Endothelial cell (in vitro differentiated cells): ENCODE measurements around the gene SEMA6B. TPM values are rescaled to one million over a fixed set of nuclear protein-coding genes. Genes with fewer than 3 reads are reported as not detected.

Source experiments
- DNase-seq: peaks from one replicate; pipeline ENCODE4 v3.0.0; 2021; ENCODE audit warnings: low spot score
- H3K27ac Mint-ChIP-seq: one replicate; pipeline ENCODE4 v1.8.0; 2021; ENCODE audit warnings: mixed read lengths, inconsistent platforms; ENCODE audit not compliant: unreplicated experiment
- H3K27me3 Mint-ChIP-seq: one replicate; pipeline ENCODE4 v1.8.0; 2021; ENCODE audit warnings: mild to moderate bottlenecking, moderate library complexity, mixed read lengths, inconsistent platforms; ENCODE audit not compliant: unreplicated experiment
- H3K36me3 Mint-ChIP-seq: one replicate; pipeline ENCODE4 v1.8.0; 2021; ENCODE audit warnings: mild to moderate bottlenecking, low read depth, mixed read lengths, inconsistent platforms; ENCODE audit not compliant: unreplicated experiment
- H3K4me1 Mint-ChIP-seq: one replicate; pipeline ENCODE4 v1.8.0; 2021; ENCODE audit warnings: mild to moderate bottlenecking, mixed read lengths, inconsistent platforms; ENCODE audit not compliant: unreplicated experiment
- H3K4me3 Mint-ChIP-seq: one replicate; pipeline ENCODE4 v1.8.0; 2021; ENCODE audit warnings: mild to moderate bottlenecking, mixed read lengths, inconsistent platforms; ENCODE audit not compliant: unreplicated experiment
- H3K9me3 Mint-ChIP-seq: one replicate; pipeline ENCODE4 v1.8.0; 2021; ENCODE audit warnings: mixed read lengths, inconsistent platforms; ENCODE audit not compliant: unreplicated experiment
- CTCF ChIP-seq: fragments of 200-600 bp; sonication (generic); IDR thresholded peaks from one replicate; pipeline ENCODE4 v1.5.0; 2021; ENCODE audit warnings: antibody characterized with exemption; ENCODE audit not compliant: unreplicated experiment
- total RNA-seq: library from RNA; stranded (reverse); fragmentation: NEBNext Ultra II Directional; extraction: Animal tissue kit (Norgen Biotek cat#: 25700); gene quantifications from one replicate; pipeline ENCODE4 v1.2.1, GENCODE V29; 2021; ENCODE audit not compliant: unreplicated experiment

Gene SEMA6B
- total RNA-seq, 1 donor from 2014 or later = 43.7 TPM

- TF ChIP-seq CTCF = no peak
- H3K9me3 Mint-ChIP-seq = no peaks in the 10 kb centered on the region
- H3K4me3 Mint-ChIP-seq = no peak overlapping the region
- H3K27me3 Mint-ChIP-seq = peaks cover 14% of the 10 kb centered on the region
- H3K36me3 Mint-ChIP-seq = no peaks in the 10 kb centered on the region
- DNase-seq = no peak
- H3K4me1 Mint-ChIP-seq = no peaks in the 10 kb centered on the region
- H3K27ac Mint-ChIP-seq = no peak overlapping the region
Observed at GRCh38 chr19:4592445-4592844, 33.0 kb upstream of the SEMA6B start.

- H3K27me3 Mint-ChIP-seq = peaks cover 9% of the 10 kb centered on the region
- DNase-seq = no peak
- H3K4me3 Mint-ChIP-seq = no peak overlapping the region
- TF ChIP-seq CTCF = no peak
- H3K9me3 Mint-ChIP-seq = no peaks in the 10 kb centered on the region
- no peaks in the 10 kb centered on the region for H3K36me3 Mint-ChIP-seq
- no peak overlapping the region for H3K27ac Mint-ChIP-seq
- H3K4me1 Mint-ChIP-seq = no peaks in the 10 kb centered on the region
Observed at GRCh38 chr19:4591320-4591719, 31.8 kb upstream of the SEMA6B start.

GRCh38 chr19:4590559-4590958 is 31.1 kb upstream of the SEMA6B start:
- no peaks in the 10 kb centered on the region for H3K4me1 Mint-ChIP-seq
- DNase-seq = no peak
- no peak for TF ChIP-seq CTCF
- H3K27ac Mint-ChIP-seq = no peak overlapping the region
- no peaks in the 10 kb centered on the region for H3K36me3 Mint-ChIP-seq
- H3K9me3 Mint-ChIP-seq = no peaks in the 10 kb centered on the region
- H3K4me3 Mint-ChIP-seq = no peak overlapping the region
- peaks cover 12% of the 10 kb centered on the region for H3K27me3 Mint-ChIP-seq

GRCh38 chr19:4589579-4590410 is 30.3 kb upstream of the SEMA6B start:
- Mint-ChIP-seq H3K9me3 (no peaks in the 10 kb centered on the region), H3K4me3 (no peak overlapping the region), H3K27me3 (peaks cover 9% of the 10 kb centered on the region), H3K4me1 (no peaks in the 10 kb centered on the region), H3K27ac (no peak overlapping the region), H3K36me3 (no peaks in the 10 kb centered on the region)
- DNase-seq = peak; percentile 56
- TF ChIP-seq CTCF = peak; percentile 53

- Mint-ChIP-seq H3K9me3 (no peaks in the 10 kb centered on the region), H3K27ac (no peak overlapping the region), H3K4me3 (no peak overlapping the region), H3K36me3 (no peaks in the 10 kb centered on the region), H3K4me1 (no peaks in the 10 kb centered on the region), H3K27me3 (peaks cover 4% of the 10 kb centered on the region)
- no peak for TF ChIP-seq CTCF
- no peak for DNase-seq
Observed at GRCh38 chr19:4588291-4588761, 28.8 kb upstream of the SEMA6B start.
